Endothelial cell of umbilical vein (primary cell): ENCODE measurements around the gene KDM4C. TPM values are rescaled to one million over a fixed set of nuclear protein-coding genes. Genes with fewer than 3 reads are reported as not detected.

Source experiments
- BruUV-seq: library from RNA; stranded (reverse); fragments of 400-500 nt; replicated peaks from 2 replicates; lab custom pipeline; 2021; lab: Mats Ljungman, UMichigan
- CTCF ChIA-PET: fragments of 300-600, 350-600 bp; sonication (Branson Sonifier 250); formaldehyde crosslinking; loops from one replicate; lab custom pipeline; 2021; ENCODE audit warnings: antibody characterized with exemption, inconsistent platforms; lab: Charles Lee
- POLR2A ChIA-PET: fragments of 300-600, 350-600 bp; sonication (Branson Sonifier 250); formaldehyde crosslinking; loops from one replicate; lab custom pipeline; 2021; ENCODE audit warnings: antibody characterized with exemption, inconsistent platforms; lab: Charles Lee
- DNase-seq: peaks from one replicate; pipeline ENCODE4 v3.0.0-alpha.2; 2011; ENCODE audit warnings: low read depth, low spot score
- FAIRE-seq: peaks from 2 replicates; lab custom pipeline; 2011; peaks lifted over from hg19 to GRCh38; lab: Jason Lieb, UNC
- H2AFZ ChIP-seq: 2 replicates; pipeline ENCODE4 v1.6.0; 2012; ENCODE audit warnings: low read depth, low read length, control low read depth, inconsistent platforms
- H3K27ac ChIP-seq: 2 replicates; pipeline ENCODE4 v1.5.1; 2011; ENCODE audit warnings: low read depth, mild to moderate bottlenecking, control low read depth, low read length, moderate library complexity; ENCODE audit not compliant: insufficient read depth
- H3K27me3 ChIP-seq, 2 experiments: 2 replicates each; pipeline versions ENCODE4 v1.6.0 to v1.6.1; 2011; ENCODE audit warnings: low read length in 2 of 2, mixed read lengths in 1 of 2; ENCODE audit not compliant: control insufficient read depth in 2 of 2, insufficient read depth in 2 of 2
- H3K36me3 ChIP-seq, 2 experiments: 2 replicates in 1 of 2; 3 replicates in 1 of 2; pipeline ENCODE4 v1.5.1; 2011; ENCODE audit warnings: low read length in 2 of 2, mild to moderate bottlenecking in 1 of 2, moderate library complexity in 1 of 2; ENCODE audit not compliant: control insufficient read depth in 2 of 2, insufficient read depth in 2 of 2; ENCODE audit errors: extremely low read depth in 1 of 2
- H3K4me1 ChIP-seq: 3 replicates; pipeline ENCODE4 v1.5.1; 2011; ENCODE audit warnings: mild to moderate bottlenecking, low read length; ENCODE audit not compliant: control insufficient read depth, insufficient read depth; ENCODE audit errors: extremely low read depth
- H3K4me2 ChIP-seq: 2 replicates; pipeline ENCODE4 v1.6.1; 2011; ENCODE audit warnings: low read length, control low read depth, mixed read lengths; ENCODE audit not compliant: insufficient read depth
- H3K4me3 ChIP-seq, 3 experiments: fragments of 200-600 bp in 1 of 3; sonication (generic), shearing (Covaris generic) in 1 of 3; replicated peaks in 1 of 3; 2 replicates each; pipeline ENCODE4 v1.5.1; 2011 to 2016; ENCODE audit warnings: control low read depth in 3 of 3, low read length in 3 of 3, mild to moderate bottlenecking in 2 of 3, inconsistent platforms in 1 of 3, low read depth in 1 of 3, moderate library complexity in 1 of 3; ENCODE audit not compliant: insufficient read depth in 1 of 3
- H3K79me2 ChIP-seq: 2 replicates; pipeline ENCODE4 v1.6.0; 2012; ENCODE audit warnings: low read length, inconsistent platforms; ENCODE audit not compliant: control insufficient read depth, insufficient read depth
- H3K9ac ChIP-seq: replicated peaks from 2 replicates; pipeline ENCODE3; 2011; ENCODE audit warnings: low read length, control low read depth; ENCODE audit not compliant: insufficient read depth; ENCODE audit errors: extremely low read depth
- H3K9me1 ChIP-seq: replicated peaks from 3 replicates; pipeline ENCODE4 v1.6.0; 2011; ENCODE audit warnings: mild to moderate bottlenecking, low read length; ENCODE audit not compliant: control insufficient read depth, insufficient read depth; ENCODE audit errors: extremely low read depth
- H3K9me3 ChIP-seq: replicated peaks from 2 replicates; pipeline ENCODE4 v1.5.1; 2012; ENCODE audit warnings: low read length, inconsistent platforms; ENCODE audit not compliant: control insufficient read depth, insufficient read depth
- H4K20me1 ChIP-seq: replicated peaks from 2 replicates; pipeline ENCODE3; 2011; ENCODE audit warnings: mild to moderate bottlenecking, low read length; ENCODE audit not compliant: control insufficient read depth, insufficient read depth; ENCODE audit errors: extremely low read depth
- CTCF ChIP-seq, 2 donors: IDR thresholded peaks; 1 replicate in 1 of 2; 2 replicates in 1 of 2; pipeline ENCODE4 v1.5.1; 2011; ENCODE audit warnings: low read length in 2 of 2, mild to moderate bottlenecking in 2 of 2, moderate library complexity in 2 of 2, control low read depth in 1 of 2, inconsistent platforms in 1 of 2, low read depth in 1 of 2; ENCODE audit not compliant: insufficient read depth in 1 of 2; ENCODE audit errors: extremely low read depth in 1 of 2
- EZH2 ChIP-seq: IDR thresholded peaks from 2 replicates; pipeline ENCODE4 v1.6.1; 2012; ENCODE audit warnings: borderline replicate concordance, low read depth, mild to moderate bottlenecking, moderate library complexity, low read length, inconsistent platforms; ENCODE audit not compliant: severe bottlenecking
- FOS ChIP-seq: IDR thresholded peaks from 2 replicates; pipeline ENCODE4 v1.6.1; 2011; ENCODE audit warnings: mild to moderate bottlenecking, low read length, moderate library complexity, borderline replicate concordance; ENCODE audit not compliant: insufficient read depth
- GATA2 ChIP-seq: IDR thresholded peaks from 2 replicates; pipeline ENCODE4 v1.7.0; 2011; ENCODE audit warnings: low read depth, mild to moderate bottlenecking, moderate library complexity, mixed read lengths, low read length; ENCODE audit not compliant: insufficient read length, insufficient read depth
- JUN ChIP-seq: IDR thresholded peaks from 2 replicates; pipeline ENCODE4 v1.6.1; 2011; ENCODE audit warnings: borderline replicate concordance, low read depth; ENCODE audit not compliant: insufficient read length, insufficient read depth
- MAX ChIP-seq: IDR thresholded peaks from 2 replicates; pipeline ENCODE4 v1.6.1; 2011; ENCODE audit not compliant: insufficient read depth, insufficient read length
- MYC ChIP-seq: IDR thresholded peaks from one replicate; pipeline ENCODE4 v1.6.1; 2011; ENCODE audit warnings: mild to moderate bottlenecking, low read depth, low read length
- POLR2A ChIP-seq: IDR thresholded peaks from 2 replicates; pipeline ENCODE4 v1.6.1; 2012; ENCODE audit warnings: low read depth, mild to moderate bottlenecking, control low read depth, low read length
- POLR2AphosphoS5 ChIP-seq: IDR thresholded peaks from 2 replicates; pipeline ENCODE4 v1.6.1; 2012; ENCODE audit warnings: low read depth, mild to moderate bottlenecking, control low read depth, low read length, moderate library complexity; ENCODE audit not compliant: insufficient read depth
- dilution Hi-C: fragments of 300-500 bp; cut with MboI; formaldehyde crosslinking; loops from one replicate; pipeline ENCODE4 v1.15.0; 2019; ENCODE audit warnings: low sequenced_read_pairs; ENCODE audit not compliant: extremely low pct_ligation_motif_present
- intact Hi-C: fragments of 100-400 bp; cut with micrococcal nuclease; formaldehyde crosslinking; loops from one replicate; pipeline ENCODE4 v1.10.0; 2022
- polyA plus RNA-seq, 4 experiments: library from polyadenylated mRNA; depleted of rRNA in 3 of 4; stranded (reverse) in 3 of 4; unstranded in 1 of 4; fragments of >200 nt; gene quantifications; 2 replicates each; pipeline versions ENCODE4 v1.2.1 to v1.2.3, GENCODE V29; 2011 to 2012; ENCODE audit warnings: missing spikeins in 1 of 4
- total RNA-seq: library from RNA; stranded (reverse); gene quantifications from 2 replicates; pipeline ENCODE4 v1.2.3, GENCODE V29; 2021

The KDM4C gene
- total and polyA plus RNA-seq, 2 donors (not counting 3 experiments of a cell fraction or from before 2014, with no cell fraction given) = 5.4 to 15.0 TPM

- BruUV-seq = no TSS peak
- CTCF ChIA-PET = no interaction called here
- no peak for FAIRE-seq
Observed at GRCh38 chr9:6870149-6870548, 112.4 kb downstream of the KDM4C start.

More at GRCh38 chr9:6870149-6870548, 112.4 kb downstream of the KDM4C start:
- no peaks in the 10 kb centered on the region for H3K27me3 ChIP-seq
- no peak overlapping the region for H3K4me2 ChIP-seq
- peaks cover 4% of the 10 kb centered on the region for H3K4me1 ChIP-seq
- no peak for DNase-seq
- POLR2A ChIA-PET = no interaction called here
- dilution Hi-C loops (no loop called here), intact Hi-C loops (no loop called here)
- no peaks in the 10 kb centered on the region for H3K36me3 ChIP-seq
- H3K9ac ChIP-seq = no peak overlapping the region
- H3K4me3 ChIP-seq = no peak overlapping the region
- no peak overlapping the region for H2AFZ ChIP-seq
- no peaks in the 10 kb centered on the region for H3K9me1 ChIP-seq
- TF ChIP-seq CTCF (IDR thresholded peaks at IDR 0.05; ENCODE audit: extremely low read depth in 1 of 2, insufficient read depth in 1 of 2, low read depth in 1 of 2, low read length in 2 of 2) (no peak), EZH2 (no peak), JUN (no peak), MYC (no peak), POLR2A (no peak), FOS (no peak), POLR2AphosphoS5 (no peak), MAX (no peak), GATA2 (no peak)
- H3K9me3 ChIP-seq = no peaks in the 10 kb centered on the region
- H4K20me1 ChIP-seq = no peaks in the 10 kb centered on the region
- H3K79me2 ChIP-seq = no peaks in the 10 kb centered on the region
- no peak overlapping the region for H3K27ac ChIP-seq
